Adrenal gland (tissue), 5 donors: Measurements from ENCODE around the gene ELP1.

Experiments
- POLR2A ChIP-seq, 2 donors: fragments of 450-650 bp; IDR thresholded peaks; one replicate each; pipeline ENCODE4 v1.6.1; 2017; ENCODE audit warnings: antibody characterized with exemption in 2 of 2, mild to moderate bottlenecking in 2 of 2, moderate library complexity in 1 of 2
- TF ChIP-seq, protein P1 (sequence below), 6 experiments: fragments of 450-650 bp in 4 of 6; fragments of 200-600 bp in 2 of 6; sonication (generic) in 1 of 6; IDR thresholded peaks; 1 replicate in 5 of 6; 2 replicates in 1 of 6; pipeline versions ENCODE4 v1.5.1 to v1.8.0; 2016 to 2021; ENCODE audit warnings: antibody characterized with exemption in 6 of 6, mild to moderate bottlenecking in 2 of 6, moderate library complexity in 1 of 6
- donor health status: DM: no; HTN: no; CAD: no.

DNA sequence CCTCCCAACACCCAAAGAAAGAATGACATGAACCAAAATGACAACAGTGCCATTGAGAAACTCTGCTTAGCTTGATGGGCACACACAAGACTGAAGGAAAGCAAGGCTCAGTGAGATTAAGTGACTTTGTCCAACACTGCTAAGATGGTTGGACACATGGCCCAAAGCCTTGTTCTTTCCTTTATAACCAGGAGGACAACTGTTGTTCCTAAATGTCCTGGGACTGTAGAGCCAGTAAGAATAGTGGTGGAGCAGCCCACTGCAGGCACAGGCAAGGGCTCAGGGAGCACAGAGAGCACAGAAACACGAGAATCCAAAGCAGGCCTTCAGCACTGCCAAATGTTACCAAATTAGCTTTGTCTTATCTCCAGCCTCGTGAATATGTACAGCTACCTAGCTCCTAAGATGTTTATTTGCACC is 67.9 kb downstream of the ELP1 start:
- TF ChIP-seq POLR2A (IDR thresholded peaks at IDR 0.05) = no peak
- TF ChIP-seq, protein P1, sequence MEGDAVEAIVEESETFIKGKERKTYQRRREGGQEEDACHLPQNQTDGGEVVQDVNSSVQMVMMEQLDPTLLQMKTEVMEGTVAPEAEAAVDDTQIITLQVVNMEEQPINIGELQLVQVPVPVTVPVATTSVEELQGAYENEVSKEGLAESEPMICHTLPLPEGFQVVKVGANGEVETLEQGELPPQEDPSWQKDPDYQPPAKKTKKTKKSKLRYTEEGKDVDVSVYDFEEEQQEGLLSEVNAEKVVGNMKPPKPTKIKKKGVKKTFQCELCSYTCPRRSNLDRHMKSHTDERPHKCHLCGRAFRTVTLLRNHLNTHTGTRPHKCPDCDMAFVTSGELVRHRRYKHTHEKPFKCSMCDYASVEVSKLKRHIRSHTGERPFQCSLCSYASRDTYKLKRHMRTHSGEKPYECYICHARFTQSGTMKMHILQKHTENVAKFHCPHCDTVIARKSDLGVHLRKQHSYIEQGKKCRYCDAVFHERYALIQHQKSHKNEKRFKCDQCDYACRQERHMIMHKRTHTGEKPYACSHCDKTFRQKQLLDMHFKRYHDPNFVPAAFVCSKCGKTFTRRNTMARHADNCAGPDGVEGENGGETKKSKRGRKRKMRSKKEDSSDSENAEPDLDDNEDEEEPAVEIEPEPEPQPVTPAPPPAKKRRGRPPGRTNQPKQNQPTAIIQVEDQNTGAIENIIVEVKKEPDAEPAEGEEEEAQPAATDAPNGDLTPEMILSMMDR (IDR thresholded peaks at IDR 0.05) = no peak
